OCI-LY7 (cell line): ENCODE data around the gene PLCZ1. TPM values are rescaled to one million over a fixed set of nuclear protein-coding genes. Genes with fewer than 3 reads are reported as not detected.

Experiments
- BruUV-seq: library from RNA; stranded (reverse); fragments of 400-500 nt; replicated peaks from 2 replicates; lab custom pipeline; 2021; lab: Mats Ljungman, UMichigan
- CTCF ChIA-PET: fragments of 300-600 bp; sonication (Branson Sonifier 250); formaldehyde crosslinking; loops from one replicate; lab custom pipeline; 2022; ENCODE audit warnings: antibody characterized with exemption; ENCODE audit not compliant: unreplicated experiment; lab: Charles Lee
- POLR2A ChIA-PET: fragments of 300-600 bp; sonication (Branson Sonifier 250); formaldehyde crosslinking; loops from one replicate; lab custom pipeline; 2022; ENCODE audit warnings: antibody characterized with exemption; lab: Charles Lee
- DNase-seq: peaks from one replicate; pipeline ENCODE4 v3.0.0-alpha.2; 2015; ENCODE audit warnings: low spot score
- H2AFZ ChIP-seq: fragments of 200-600 bp; sonication (generic), shearing (Covaris generic); 2 replicates; pipeline ENCODE4 v1.6.1; 2014; ENCODE audit warnings: mild to moderate bottlenecking, antibody characterized with exemption, low read length, moderate library complexity
- H3K27ac ChIP-seq: fragments of 200-600 bp; sonication (generic); 2 replicates; pipeline ENCODE4 v1.5.1; 2014; ENCODE audit warnings: mixed run types, low read depth, mild to moderate bottlenecking, moderate library complexity, low read length, inconsistent platforms; ENCODE audit not compliant: poor library complexity, severe bottlenecking
- H3K36me3 ChIP-seq: fragments of 200-600 bp; sonication (generic); 2 replicates; pipeline ENCODE4 v1.6.1; 2014; ENCODE audit warnings: mild to moderate bottlenecking, antibody characterized with exemption, low read length, moderate library complexity, mixed read lengths; ENCODE audit not compliant: insufficient read depth
- H3K4me1 ChIP-seq: fragments of 200-600 bp; sonication (generic); 2 replicates; pipeline ENCODE4 v1.5.1; 2014; ENCODE audit warnings: mild to moderate bottlenecking, low read length; ENCODE audit not compliant: insufficient read depth, poor library complexity, severe bottlenecking
- H3K4me2 ChIP-seq: fragments of 200-600 bp; sonication (generic); 2 replicates; pipeline ENCODE4 v1.6.1; 2014; ENCODE audit warnings: mild to moderate bottlenecking, low read length
- H3K4me3 ChIP-seq: fragments of 200-600 bp; sonication (generic); 2 replicates; pipeline ENCODE4 v1.5.1; 2014; ENCODE audit warnings: mild to moderate bottlenecking, low read depth, low read length; ENCODE audit not compliant: poor library complexity, severe bottlenecking
- H3K79me2 ChIP-seq: fragments of 200-600 bp; sonication (generic); 2 replicates; pipeline ENCODE4 v1.6.1; 2016; ENCODE audit warnings: low read depth, mild to moderate bottlenecking, low read length, moderate library complexity, mixed read lengths; ENCODE audit not compliant: insufficient read depth
- H3K9me2 ChIP-seq: fragments of 200-600 bp; sonication (generic); 2 replicates; pipeline ENCODE4 v1.6.1; 2016; ENCODE audit warnings: mild to moderate bottlenecking, low read length, mixed read lengths; ENCODE audit not compliant: insufficient read depth
- H3K9me3 ChIP-seq: fragments of 200-600 bp; sonication (generic); 2 replicates; pipeline ENCODE4 v1.6.1; 2014; ENCODE audit warnings: mild to moderate bottlenecking, mixed run types, low read length, mixed read lengths
- H4K20me1 ChIP-seq: fragments of 200-600 bp; sonication (generic); 2 replicates; pipeline ENCODE4 v1.6.1; 2014; ENCODE audit warnings: mild to moderate bottlenecking, antibody characterized with exemption, low read length, moderate library complexity, mixed read lengths; ENCODE audit not compliant: insufficient read depth
- CTCF ChIP-seq: fragments of 200-600 bp; sonication (generic); conservative IDR thresholded peaks from 2 replicates; pipeline ENCODE4 v1.5.1; 2014; ENCODE audit warnings: mild to moderate bottlenecking, antibody characterized with exemption, low read length, moderate library complexity, mixed read lengths
- EZH2phosphoT487 ChIP-seq: fragments of 200-600 bp; sonication (generic); IDR thresholded peaks from 2 replicates; pipeline ENCODE4 v1.6.1; 2018; ENCODE audit warnings: low read depth, borderline replicate concordance, mild to moderate bottlenecking, mixed run types, antibody characterized with exemption, low read length, moderate library complexity, mixed read lengths
- intact Hi-C: fragments of 100-400 bp; cut with micrococcal nuclease; formaldehyde crosslinking; loops from one replicate; pipeline ENCODE4 v1.10.0; 2022; ENCODE audit not compliant: unreplicated experiment
- total RNA-seq, 2 experiments: library from RNA; depleted of rRNA in 1 of 2; stranded (reverse); fragments of >200 nt in 1 of 2; shearing (Covaris generic) in 1 of 2; gene quantifications; 2 replicates each; pipeline ENCODE4 v1.2.3, GENCODE V29; 2014 to 2022

Gene PLCZ1
- total RNA-seq, 2 experiments from 2014 or later, result not detected

GRCh38 chr12:18690653-18691052, 47.2 kb downstream of the PLCZ1 start:
- ChIA-PET CTCF (no interaction called here), POLR2A (no interaction called here)
- H3K36me3 ChIP-seq, result no peaks in the 10 kb centered on the region
- H2AFZ ChIP-seq, result no peak overlapping the region
- DNase-seq, result no peak
- TF ChIP-seq EZH2phosphoT487, result no peak
- no peak for TF ChIP-seq CTCF
- H3K9me3 ChIP-seq, result no peaks in the 10 kb centered on the region
- H4K20me1 ChIP-seq, result no peaks in the 10 kb centered on the region
- H3K27ac ChIP-seq, result no peak overlapping the region
- H3K4me3 ChIP-seq, result no peak overlapping the region
- no peaks in the 10 kb centered on the region for H3K4me1 ChIP-seq
- H3K9me2 ChIP-seq, result no peaks in the 10 kb centered on the region
- no peak overlapping the region for H3K4me2 ChIP-seq
- intact Hi-C loops, result no loop called here
- BruUV-seq, result no TSS peak
- H3K79me2 ChIP-seq, result no peaks in the 10 kb centered on the region

- no peak overlapping the region for H3K4me2 ChIP-seq
- CTCF ChIA-PET, result no interaction called here
- DNase-seq, result no peak
Observed at GRCh38 chr12:18689771-18690170, 48.0 kb downstream of the PLCZ1 start.

More at GRCh38 chr12:18689771-18690170, 48.0 kb downstream of the PLCZ1 start:
- no peaks in the 10 kb centered on the region for H4K20me1 ChIP-seq
- no peaks in the 10 kb centered on the region for H3K9me2 ChIP-seq
- TF ChIP-seq EZH2phosphoT487, result no peak
- no peak for TF ChIP-seq CTCF
- no peaks in the 10 kb centered on the region for H3K79me2 ChIP-seq
- no peaks in the 10 kb centered on the region for H3K36me3 ChIP-seq
- H3K4me1 ChIP-seq, result no peaks in the 10 kb centered on the region
- H3K27ac ChIP-seq, result no peak overlapping the region
- intact Hi-C loops, result no loop called here
- no peaks in the 10 kb centered on the region for H3K9me3 ChIP-seq
- no peak overlapping the region for H2AFZ ChIP-seq
- POLR2A ChIA-PET, result interaction anchor here (0.6 kb wide), 1 partner anchor 161 kb away, joined by 7 read pairs; no protein-coding TSS in a partner anchor
- no TSS peak for BruUV-seq
- no peak overlapping the region for H3K4me3 ChIP-seq
